OCI-M2 (cell line): Measurements from ENCODE around the gene FGGY.

ENCODE experiments used
- DNase-seq: peaks from one replicate; lab custom pipeline; 2025; ENCODE audit not compliant: unreplicated experiment; lab: John Stamatoyannopoulos, UW

FGGY gene

DNA sequence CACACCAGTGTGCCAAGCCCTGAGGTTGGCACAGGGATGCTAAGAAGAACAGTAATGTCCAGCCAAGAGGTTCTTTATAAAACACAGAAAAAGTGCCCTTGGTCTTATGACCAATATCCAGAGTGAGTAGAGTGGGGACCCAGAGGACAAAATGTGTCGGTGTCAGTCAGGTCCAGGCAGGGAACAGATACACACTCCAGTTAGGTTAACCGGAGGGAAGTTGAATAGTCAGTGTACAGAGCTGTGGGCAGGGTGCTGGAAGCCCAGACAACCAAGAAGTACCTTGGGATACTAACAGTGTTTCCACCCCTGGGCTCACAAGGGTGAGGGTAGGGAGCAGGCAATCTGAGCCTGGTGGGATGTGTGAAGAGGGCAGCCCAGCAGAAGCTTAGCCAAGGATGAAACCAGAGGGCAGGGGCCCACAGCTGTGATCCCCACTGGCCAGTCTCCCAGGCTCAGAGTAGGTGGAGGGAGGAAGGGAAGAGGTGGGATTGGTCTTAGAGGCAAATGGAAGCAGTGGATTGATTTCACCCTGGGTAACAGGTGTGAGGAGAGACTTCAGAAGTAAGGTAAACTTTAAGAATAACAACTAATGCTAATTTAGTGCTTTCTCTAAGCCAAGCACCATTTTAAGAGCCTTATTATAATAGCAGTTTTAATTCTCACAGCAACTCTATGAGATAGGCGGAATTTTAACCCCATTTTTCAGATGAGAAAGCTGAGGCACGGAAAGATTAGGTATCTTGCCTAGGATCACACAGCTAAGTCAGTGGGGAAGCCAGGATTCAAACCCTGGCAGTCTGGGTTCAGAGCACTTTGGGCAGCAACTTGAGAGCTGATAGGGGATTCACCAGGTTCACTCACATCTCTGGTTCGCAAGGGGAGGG is 374.4 kb downstream of the FGGY start:
- DNase-seq: no peak

DNA sequence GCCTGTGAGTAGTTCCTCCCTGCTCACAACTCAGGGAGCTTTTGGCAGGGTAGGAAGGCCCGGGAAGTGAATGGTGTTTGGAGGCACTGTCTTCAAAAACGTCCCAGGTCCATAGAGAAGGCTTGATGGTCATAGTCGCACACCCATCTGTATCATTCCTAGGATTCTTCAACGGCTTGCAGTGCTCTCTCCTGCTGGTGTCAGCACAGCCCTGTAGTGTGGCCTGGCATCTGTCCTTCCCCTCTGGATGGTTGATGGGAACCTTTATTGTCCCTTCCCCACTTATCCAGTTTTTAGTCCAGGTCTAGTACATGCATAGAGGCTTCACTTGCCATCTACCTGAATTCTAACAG is 375.0 kb downstream of the FGGY start:
- no peak for DNase-seq

DNA sequence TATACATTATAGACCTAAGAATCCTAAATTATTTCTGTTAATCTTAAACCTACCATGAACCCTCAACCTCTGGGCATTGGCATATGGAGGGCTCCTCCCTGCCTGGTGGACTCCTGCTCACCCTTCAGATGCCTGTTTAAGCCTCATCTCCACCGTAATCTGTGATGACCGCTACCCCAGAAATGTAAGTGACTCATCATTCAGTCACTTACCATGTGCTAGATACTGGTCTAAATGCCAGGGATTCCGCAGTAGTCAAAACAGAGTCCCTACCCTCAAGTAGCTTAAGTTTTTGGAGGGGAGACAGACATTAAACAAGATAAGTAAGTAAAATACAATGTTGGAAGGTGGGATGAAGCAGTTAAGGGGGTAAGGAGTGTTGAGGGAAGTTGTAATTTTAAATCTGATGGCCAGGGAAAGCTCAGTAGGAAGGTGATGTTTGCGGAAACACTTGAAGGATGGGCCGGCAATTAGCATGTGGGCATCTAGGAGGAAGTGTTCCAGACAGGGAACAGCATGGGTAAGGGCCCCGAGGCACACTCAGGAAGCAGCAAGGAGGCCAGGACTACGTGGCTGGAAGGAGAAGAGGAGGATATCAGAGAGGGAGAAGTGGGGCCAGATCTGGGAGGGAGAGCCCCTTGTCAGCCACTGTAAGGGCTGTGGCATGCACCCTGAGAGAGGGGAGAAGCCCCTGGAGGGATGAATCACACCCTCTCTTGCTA is 376.1 kb downstream of the FGGY start:
- no peak for DNase-seq

DNA sequence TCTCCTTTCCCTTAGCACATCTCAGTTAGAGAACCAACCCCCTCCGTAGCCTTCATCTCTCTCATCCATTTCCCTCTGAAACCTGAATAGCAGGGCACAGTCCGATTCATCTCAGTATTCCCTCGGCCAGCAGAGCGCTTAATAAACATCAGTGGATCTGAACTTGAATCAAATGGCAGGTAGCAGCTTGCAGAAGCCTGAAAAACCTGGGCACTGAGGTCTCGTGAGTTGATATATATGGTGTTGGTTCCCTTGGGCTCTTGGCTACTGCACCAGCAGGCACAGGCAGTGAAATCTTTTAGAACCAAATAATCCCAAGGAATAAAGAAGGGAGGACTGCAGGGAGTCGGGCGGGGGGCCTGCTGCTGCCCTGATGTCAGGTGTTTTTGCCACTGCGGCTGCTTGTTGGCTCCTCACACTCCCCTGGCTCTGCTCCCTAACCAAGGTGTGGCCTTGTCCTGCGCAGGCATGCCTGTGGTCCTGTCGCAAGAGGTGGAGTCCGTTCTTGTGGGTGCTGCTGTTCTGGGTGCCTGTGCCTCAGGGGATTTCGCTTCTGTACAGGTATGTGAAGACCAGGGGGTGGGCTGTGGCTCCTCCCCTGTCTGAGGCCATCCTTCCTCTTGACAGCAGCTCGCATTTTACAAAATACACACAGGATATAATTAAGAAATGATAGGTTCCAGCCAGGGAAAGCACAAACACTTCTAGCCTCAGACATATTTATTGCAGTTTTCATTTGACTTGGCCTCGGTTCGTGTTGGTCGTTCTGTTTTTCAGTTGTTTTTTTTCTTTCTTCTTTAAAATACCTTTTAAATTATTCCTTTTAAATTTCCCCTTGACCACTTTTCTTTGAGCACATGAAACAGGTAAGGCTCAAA is 376.9 kb downstream of the FGGY start:
- no peak for DNase-seq

DNA sequence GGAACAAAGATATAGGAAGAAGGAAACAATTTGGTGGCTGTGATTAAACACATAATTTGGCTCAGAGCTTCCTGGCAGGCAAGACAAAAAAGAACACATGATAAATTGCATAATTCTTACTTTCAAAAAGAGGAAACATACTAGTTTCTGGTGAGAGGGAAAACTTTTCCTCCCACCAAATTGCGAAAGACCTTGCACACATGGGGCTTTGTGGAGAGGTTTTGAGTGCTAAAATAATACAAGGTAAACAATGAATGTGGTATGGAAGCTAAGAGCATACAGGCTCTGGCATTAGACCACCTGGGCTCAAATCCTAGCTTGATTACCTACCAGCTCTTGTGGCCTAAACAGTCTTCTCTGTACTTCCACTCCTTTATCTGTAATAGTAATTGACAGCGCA is 377.7 kb downstream of the FGGY start:
- DNase-seq: no peak

DNA sequence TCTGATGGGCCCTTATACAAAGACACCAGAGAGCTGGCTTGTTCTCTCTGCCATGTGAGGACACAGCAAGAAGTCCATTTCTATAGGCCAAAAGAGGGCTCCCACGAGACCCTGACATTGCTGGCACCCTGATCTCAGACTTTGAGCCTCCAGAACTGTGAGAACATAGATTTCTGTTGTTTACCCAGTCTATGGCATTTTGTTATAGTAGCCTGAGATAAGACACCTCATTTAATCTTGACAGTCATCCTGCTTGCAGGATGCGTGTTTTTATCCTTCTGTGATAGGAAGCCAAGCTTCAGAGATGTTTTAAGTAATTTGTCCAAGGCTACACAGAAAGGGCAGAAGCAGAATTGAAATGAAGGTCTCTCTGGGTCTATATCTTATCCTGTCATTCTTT is 379.0 kb downstream of the FGGY start:
- no peak for DNase-seq

DNA sequence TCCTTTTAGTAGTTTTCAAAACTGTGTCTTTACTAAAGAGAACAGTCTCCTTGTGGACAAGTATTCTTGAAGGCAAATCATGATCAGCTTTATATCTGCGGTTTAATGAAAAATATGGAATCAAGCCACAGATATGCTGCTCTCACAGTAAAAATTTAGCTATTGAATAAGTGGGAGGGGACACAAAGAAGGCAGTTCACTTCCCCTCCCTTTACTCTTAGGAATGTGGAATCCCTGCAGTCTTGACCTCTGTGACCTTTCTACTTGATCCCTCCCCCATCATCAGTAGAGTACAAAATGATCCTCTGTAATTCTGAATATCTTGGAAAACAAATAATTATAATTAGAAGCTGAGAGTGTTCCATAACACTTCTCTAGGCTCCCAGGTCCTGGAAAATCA is 381.1 kb downstream of the FGGY start:
- no peak for DNase-seq

DNA sequence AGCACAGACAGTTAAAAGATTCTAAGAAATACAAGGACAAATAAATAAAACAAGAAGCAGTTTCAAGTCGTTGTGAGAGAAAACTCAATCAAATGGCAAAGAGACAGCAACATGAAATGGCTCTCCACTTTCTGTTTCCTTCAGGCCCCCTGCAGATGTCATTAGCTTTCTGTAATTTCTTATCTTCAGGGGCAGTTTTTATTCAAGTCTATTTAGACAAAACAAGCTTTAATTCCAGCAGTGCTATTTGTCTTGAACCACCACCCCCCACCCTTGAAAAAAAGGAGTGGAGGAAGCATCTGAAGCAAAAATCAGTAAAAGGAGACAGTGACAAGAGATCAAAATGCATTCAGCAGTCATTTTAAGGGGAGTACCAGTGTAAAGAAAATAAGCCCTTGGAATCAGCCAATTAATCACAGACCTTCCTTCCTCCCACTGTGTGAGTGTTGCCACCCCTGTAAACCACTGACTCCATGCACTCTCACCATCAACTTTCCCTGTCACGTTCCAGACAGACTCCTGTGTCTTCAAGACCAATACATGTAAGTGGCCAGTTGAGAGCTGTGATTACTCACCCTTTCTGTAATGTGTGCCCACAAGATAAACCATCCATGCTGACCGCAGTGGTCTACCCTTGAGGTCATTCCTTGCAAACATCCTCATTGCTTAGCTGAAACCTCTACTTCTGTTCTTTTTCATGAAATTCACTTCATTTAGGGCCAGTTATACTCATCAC is 381.8 kb downstream of the FGGY start:
- DNase-seq: no peak

DNA sequence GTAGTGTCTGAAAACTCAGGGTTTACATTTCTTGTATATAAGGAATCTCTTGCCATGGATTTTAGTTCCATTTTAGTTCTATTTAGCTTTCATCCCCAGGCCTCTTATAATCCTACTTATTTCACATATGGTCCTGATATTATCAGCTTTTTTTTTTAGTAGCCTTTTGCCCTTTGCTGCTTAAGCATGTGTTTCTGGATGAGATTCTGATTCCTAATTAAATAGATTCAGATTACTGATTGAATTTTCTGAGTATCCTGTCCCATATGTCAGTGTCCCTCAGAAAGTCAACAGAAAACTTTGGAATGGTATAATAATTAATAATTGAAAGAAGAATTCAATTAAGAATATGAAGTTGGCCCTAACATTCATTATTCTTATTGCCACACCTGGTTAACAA is 383.1 kb downstream of the FGGY start:
- DNase-seq: no peak

DNA sequence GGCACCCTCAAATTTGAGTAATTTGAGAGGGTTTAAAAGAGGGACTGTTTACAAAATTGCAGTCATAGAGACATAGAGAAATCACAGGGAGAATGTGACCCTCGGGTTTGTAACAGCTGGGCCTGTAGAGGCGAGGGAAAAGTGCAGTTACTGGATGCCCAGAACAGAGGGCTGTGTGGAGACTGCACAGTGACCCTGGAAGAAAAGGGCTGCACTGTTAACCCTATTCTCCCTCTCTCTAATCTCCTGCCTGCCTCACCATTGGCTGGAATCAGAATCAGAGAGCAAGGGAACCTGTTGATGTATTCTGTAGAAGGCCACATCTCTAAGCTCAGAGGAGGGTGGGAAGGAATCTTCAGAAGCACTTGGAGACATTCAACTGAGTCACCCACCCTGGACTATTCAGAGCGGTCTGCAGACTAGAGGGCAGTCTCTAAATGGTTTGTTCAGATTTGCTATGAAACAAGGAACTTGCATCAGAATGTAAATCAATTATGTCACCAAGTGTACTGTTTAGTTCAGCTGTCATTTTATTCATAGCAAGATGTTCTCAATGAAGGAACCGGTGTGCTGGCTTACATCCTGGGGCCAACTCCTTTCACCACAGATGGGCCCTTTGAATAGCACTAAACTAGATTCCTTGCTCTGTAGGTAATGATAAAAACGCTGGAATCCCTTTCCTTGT is 385.6 kb downstream of the FGGY start:
- no peak for DNase-seq

DNA sequence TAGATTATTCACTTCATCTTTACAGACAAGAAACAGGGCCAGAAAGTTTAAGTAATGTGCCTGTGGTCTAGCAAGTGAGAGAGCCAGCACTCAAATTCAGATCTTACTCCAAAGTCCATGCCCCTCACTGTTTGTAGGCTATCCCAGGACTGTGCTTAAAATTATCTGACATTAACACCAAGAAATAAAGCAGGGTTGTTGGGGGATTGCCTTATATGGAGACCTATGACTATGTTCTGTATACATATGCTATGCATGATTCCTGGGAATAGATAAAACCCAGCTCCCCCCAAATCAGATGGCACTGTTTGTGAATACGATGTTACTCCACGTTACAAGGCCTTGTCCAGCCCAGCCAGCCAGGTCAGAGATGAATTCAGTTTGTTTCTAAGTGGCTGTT is 386.3 kb downstream of the FGGY start:
- no peak for DNase-seq

DNA sequence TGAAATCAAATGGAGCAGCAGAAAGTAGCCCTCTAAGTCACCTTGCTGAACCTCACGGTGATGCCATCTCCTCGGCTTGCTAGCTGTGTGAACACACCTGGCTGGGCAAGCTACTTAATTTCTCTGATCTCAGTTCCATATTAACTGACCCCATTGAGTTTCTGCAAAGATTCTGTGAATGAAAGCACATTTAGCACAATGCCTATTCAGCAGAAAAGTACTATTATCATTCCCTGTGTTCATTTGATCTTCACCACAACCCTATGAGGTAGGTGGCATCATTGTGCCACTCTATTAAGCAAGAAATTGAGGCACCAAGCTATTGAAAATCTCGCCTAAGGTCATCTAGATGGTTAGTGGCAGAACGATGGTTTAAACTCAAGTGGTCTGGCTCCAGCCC is 387.8 kb downstream of the FGGY start:
- no peak for DNase-seq

DNA sequence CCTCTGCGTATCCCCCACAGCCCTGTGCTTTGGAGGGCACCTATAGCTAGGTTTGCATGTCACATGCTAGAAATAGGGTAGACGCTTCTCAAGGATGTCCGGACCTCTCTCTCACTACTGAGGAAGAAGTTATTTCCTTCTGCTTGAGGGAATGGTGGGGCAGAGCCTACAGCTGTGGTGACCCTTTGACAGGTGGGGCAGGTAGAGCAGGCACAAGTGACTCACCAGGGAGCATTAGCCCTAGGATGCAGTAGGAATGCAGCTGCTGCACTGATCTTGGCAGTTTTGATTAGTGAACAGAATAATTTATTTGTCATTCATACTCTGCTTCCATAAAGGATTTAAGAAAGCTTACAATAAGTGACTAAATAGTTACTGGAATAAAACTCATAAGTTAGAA is 388.2 kb downstream of the FGGY start:
- DNase-seq: no peak

DNA sequence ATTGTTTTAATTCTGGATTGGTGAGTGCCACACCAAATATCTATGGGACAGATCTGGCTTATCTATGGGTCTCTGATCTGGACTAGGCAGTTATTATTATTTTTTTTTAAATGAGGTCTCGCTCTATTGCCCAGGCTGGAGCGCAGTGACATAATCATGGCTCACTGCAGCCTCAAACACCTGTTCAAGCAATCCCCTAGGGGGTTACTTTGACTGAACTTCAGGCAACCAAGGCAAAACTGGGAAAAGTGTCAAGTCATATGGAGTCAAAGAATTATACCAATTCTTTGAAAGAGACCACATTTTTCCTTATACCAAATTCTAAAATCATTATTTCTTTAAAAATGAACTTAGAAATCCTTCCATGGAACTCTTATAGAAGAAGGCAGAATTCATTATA is 388.8 kb downstream of the FGGY start:
- DNase-seq: no peak

DNA sequence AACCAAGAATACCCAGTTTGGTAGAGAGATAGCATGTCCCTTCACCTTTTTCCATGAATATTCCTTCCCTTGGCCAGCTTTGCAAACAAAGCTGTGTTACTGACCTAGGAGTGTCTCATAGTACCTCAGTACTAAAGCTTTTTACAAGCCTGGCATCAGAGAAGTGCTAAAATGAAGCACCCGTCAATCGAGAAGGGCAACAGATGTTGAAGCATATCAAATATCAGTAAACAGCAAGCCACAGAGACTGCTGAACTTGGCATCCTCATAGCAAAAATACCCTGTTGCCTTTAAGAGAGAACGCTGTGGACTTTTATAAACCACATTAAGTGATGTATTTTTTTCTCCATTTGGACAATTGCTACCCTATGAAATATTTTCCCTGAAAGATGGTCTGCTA is 389.3 kb downstream of the FGGY start:
- no peak for DNase-seq

DNA sequence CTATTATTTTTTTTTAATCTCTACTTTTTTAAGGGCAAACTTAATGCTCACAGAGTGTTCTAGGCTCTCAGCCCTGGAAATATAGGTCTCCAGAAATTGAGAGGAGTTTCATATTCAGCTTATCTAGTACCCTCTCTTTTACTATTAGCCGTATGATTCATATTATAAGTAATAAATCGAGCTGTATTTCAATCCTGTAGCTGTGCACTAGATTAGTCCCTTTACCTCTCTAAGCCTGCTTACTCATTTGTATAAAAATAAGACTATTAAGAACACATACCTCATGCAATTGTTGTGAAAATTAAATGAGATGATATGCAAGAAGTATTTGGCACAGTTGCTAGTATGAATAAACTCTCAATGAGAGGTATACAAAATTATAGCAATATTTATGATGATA is 389.7 kb downstream of the FGGY start:
- no peak for DNase-seq

DNA sequence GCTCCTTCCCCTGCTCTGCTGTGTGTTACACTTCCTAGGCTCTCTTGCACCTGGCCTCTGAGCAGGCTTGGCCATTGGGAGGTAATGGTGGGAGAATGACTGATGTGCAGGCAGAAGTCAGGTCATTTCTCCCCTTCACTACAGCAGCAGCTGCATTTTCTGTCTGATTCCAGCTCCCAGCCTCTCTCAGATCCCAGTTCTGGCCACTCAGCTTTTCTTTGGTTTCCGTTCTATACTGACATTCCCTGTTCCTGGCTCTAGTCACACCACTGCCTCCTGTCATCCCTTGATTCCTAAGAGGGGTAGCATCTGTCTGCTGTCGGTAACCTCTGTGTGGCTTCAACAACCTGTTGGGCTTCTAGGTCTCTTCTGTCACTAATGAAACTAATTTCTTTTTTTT is 390.2 kb downstream of the FGGY start:
- DNase-seq: no peak

DNA sequence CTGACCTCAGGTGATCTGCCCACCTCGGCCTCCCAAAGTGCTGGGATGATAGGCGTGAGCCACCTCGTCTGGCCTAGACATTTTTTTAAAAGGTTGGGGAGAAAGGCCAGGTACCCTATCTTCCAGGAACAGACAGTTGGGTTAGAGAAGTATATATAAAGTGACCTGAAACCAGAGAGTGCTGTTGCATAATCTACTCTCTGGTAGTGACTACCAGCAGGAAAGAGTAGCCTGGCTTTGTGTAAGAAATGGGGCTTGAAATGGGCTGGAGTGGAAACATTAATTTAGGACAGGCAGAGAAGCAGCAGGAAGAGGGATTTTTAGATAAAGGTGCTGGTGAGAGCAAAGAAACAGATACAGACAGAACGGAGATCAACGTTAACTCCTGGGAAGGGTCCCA is 392.1 kb downstream of the FGGY start:
- DNase-seq: no peak

DNA sequence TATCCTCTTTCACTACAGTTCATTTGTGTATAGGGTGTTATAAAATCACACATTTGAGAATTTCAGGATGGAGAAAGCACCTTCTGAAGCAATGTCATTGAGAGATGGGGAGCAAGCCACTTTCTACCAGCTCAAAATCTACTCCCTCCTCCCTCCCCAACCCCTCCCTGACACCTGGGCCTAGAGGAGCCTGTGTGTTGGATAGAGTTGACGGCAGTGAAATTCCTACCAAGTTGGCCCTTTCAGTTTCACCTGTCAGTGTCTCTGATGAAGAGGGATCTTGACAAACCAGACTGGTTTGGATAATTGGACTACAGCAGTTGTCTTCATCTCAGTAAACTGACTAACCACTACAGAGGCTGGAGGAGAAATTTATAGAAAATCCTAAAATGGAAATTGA is 392.8 kb downstream of the FGGY start:
- DNase-seq: no peak

DNA sequence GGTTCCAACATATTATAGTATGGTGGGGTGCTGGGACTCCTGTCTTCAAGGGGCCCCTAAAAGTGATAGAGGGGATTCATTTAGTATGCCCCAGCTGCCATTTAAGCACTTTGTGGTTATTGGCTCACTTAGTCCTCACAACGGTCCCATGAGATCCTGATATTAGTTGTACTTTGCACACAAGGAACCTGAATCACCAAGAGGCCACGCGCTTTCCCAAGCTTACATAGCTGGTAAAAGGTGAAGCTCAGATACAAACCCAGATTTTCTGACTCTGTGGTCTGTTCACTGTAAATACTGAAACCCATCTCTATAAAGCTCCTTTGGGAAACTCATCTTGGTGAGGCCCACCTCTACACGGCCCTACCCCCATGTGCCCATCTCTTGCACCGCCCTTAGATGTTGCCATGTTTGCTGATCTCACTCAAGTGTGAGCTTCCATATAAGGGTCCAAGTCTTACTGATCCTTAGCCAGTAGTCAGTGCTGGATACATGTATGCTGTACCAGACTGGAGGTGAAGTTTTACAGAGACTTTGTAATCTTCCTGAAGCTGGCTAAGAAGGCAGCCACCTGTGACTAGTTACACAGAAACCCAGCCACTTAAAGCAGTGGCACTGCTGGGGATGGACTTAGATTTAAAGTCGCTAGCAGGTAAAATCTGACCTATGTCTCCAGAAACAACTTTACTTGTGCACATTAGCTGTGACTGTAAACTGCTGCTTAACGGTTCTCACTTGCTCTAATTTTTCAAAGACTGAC is 393.5 kb downstream of the FGGY start:
- no peak for DNase-seq
